ENCODE measurements around the gene CADM1.

CADM1 gene

DNA sequence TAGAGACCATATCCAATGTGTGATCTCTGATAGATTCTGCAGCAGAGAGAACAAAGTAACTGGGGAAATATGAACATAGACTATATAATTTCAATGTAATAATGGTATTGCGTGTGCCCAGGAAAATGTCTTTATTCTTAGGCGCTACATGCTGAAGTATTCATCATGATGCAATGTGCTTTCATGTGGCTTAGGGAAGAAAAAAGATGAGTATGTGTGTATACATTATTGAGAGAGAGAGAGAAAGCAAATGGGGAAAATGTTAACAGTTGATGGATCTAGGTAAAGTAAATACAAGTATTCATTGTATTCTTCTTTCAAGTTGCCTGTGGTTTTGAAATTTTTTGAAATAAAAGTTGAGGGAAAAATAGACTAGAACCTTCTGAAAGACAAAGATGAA, 10.3 kb downstream of the CADM1 start:
- TF ChIP-seq SUZ12 (IDR thresholded peaks at IDR 0.05; ENCODE audit: extremely low read depth, insufficient read depth, insufficient read length) = no peak
- no peak for TF ChIP-seq ZNF274 (IDR thresholded peaks at IDR 0.05; ENCODE audit: low read depth, low read length)
- TF ChIP-seq YY1 (IDR thresholded peaks at IDR 0.05; ENCODE audit: insufficient read depth, insufficient read length) = no peak
- Histone ChIP-seq H3K36me3 (ENCODE audit: insufficient read depth, insufficient read length, low read length) (peaks cover 4% of the 10 kb centered on the region), H3K4me3 (ENCODE audit: insufficient read length, low read depth) (no peak overlapping the region), H3K9me3 (ENCODE audit: insufficient read depth, low read length) (no peaks in the 10 kb centered on the region), H3K9ac (ENCODE audit: insufficient read length, low read depth) (no peak overlapping the region), H3K27me3 (ENCODE audit: insufficient read depth, insufficient read length) (no peaks in the 10 kb centered on the region), H3K4me1 (ENCODE audit: insufficient read depth, insufficient read length) (no peaks in the 10 kb centered on the region)
- DNase-seq (ENCODE audit: low read depth, low spot score) = no peak

DNA sequence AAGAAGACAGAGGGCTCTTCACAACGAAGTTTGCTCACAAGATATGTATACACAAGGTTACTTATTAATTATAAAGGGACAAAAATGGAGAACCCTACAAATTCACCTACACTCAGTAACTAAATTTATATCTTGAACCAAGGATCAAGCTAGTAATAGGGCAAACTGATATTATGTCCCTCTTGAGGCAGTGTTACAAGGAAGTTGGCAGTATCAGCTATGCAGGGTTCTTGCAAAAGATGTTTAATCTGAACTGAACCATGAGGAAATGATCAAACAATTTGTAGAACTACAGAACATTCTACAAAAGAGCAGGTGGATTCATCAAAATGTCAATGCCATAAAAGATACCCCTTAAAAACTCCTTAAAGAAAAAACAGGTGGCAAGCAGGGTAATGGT, 10.7 kb downstream of the CADM1 start:
- H3K4me1 ChIP-seq (ENCODE audit: insufficient read depth, insufficient read length) = no peaks in the 10 kb centered on the region
- no peaks in the 10 kb centered on the region for H3K9me3 ChIP-seq (ENCODE audit: insufficient read depth, low read length)
- H3K9ac ChIP-seq (ENCODE audit: insufficient read length, low read depth) = no peak overlapping the region
- H3K36me3 ChIP-seq (ENCODE audit: insufficient read depth, insufficient read length, low read length) = peaks cover 3% of the 10 kb centered on the region
- TF ChIP-seq SUZ12 (IDR thresholded peaks at IDR 0.05; ENCODE audit: extremely low read depth, insufficient read depth, insufficient read length) (no peak), YY1 (IDR thresholded peaks at IDR 0.05; ENCODE audit: insufficient read depth, insufficient read length) (no peak), ZNF274 (IDR thresholded peaks at IDR 0.05; ENCODE audit: low read depth, low read length) (no peak)
- no peak for DNase-seq (ENCODE audit: low read depth, low spot score)
- no peaks in the 10 kb centered on the region for H3K27me3 ChIP-seq (ENCODE audit: insufficient read depth, insufficient read length)
- H3K4me3 ChIP-seq (ENCODE audit: insufficient read length, low read depth) = no peak overlapping the region

DNA sequence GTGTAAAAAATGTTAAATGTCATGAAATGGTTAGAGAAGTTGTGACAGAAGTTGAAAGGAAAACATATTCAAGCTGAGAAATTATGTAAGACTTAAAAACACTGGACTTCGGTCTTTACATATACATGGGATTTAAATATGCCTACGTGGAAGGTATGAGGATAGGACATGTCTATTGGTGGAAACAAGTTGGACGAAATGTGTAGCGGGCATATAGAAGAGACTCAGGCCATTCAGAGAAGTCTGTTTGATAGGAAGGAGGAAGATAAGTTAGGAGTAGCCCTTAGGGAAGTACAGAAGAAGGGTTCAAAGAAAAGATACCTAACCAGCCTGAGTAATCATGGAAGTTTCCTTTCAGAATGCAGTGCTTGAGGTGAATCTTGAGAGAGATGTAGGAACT, 14.7 kb downstream of the CADM1 start:
- H3K9me3 ChIP-seq (ENCODE audit: insufficient read depth, low read length) = no peaks in the 10 kb centered on the region
- H3K36me3 ChIP-seq (ENCODE audit: insufficient read depth, insufficient read length, low read length) = no peaks in the 10 kb centered on the region
- no peaks in the 10 kb centered on the region for H3K27me3 ChIP-seq (ENCODE audit: insufficient read depth, insufficient read length)
- no peak overlapping the region for H3K4me3 ChIP-seq (ENCODE audit: insufficient read length, low read depth)
- TF ChIP-seq ZNF274 (IDR thresholded peaks at IDR 0.05; ENCODE audit: low read depth, low read length) (no peak), YY1 (IDR thresholded peaks at IDR 0.05; ENCODE audit: insufficient read depth, insufficient read length) (no peak), SUZ12 (IDR thresholded peaks at IDR 0.05; ENCODE audit: extremely low read depth, insufficient read depth, insufficient read length) (no peak)
- H3K9ac ChIP-seq (ENCODE audit: insufficient read length, low read depth) = no peak overlapping the region
- no peak for DNase-seq (ENCODE audit: low read depth, low spot score)
- H3K4me1 ChIP-seq (ENCODE audit: insufficient read depth, insufficient read length) = no peaks in the 10 kb centered on the region

DNA sequence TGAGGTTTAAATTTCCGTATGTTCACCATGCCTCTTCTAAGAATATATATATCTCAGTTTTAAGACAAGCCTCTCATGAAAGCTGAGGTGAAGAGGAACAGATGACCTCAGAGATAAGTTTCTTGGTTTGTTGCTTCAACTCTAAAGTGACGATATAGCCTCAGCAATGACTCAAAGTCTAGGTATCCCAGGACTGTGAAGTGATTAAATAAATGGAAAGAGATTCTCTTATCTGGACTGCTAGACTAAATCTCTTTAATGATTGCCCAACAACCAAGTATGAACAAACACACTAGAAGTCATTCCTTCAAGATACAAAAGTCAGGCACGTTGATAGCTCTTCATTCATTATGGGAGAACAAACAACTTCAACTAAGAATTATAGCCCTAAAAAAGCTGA, 15.3 kb downstream of the CADM1 start:
- TF ChIP-seq YY1 (IDR thresholded peaks at IDR 0.05; ENCODE audit: insufficient read depth, insufficient read length) (no peak), ZNF274 (IDR thresholded peaks at IDR 0.05; ENCODE audit: low read depth, low read length) (no peak), SUZ12 (IDR thresholded peaks at IDR 0.05; ENCODE audit: extremely low read depth, insufficient read depth, insufficient read length) (no peak)
- Histone ChIP-seq H3K36me3 (ENCODE audit: insufficient read depth, insufficient read length, low read length) (no peaks in the 10 kb centered on the region), H3K4me3 (ENCODE audit: insufficient read length, low read depth) (no peak overlapping the region), H3K27me3 (ENCODE audit: insufficient read depth, insufficient read length) (no peaks in the 10 kb centered on the region), H3K9ac (ENCODE audit: insufficient read length, low read depth) (no peak overlapping the region), H3K9me3 (ENCODE audit: insufficient read depth, low read length) (no peaks in the 10 kb centered on the region), H3K4me1 (ENCODE audit: insufficient read depth, insufficient read length) (no peaks in the 10 kb centered on the region)
- DNase-seq (ENCODE audit: low read depth, low spot score) = no peak

DNA sequence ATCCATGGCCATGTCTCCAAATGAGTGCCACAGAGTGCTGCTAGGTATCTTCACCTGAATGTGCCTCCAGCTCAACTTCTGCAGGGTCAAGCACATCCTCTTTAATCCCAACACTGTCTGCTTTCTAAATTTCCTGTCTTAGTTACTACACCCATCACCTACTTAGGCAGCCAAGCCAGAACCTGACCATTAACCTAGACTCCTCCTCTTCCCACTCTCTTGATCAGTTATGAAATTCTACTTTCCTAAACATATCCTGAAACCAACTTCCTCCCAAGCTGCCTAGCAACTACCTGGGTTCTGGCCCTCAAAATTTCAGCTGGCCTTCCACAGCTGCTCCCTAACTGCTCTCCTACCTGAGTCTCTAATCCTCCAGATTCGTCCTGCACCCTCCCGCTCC, 22.7 kb downstream of the CADM1 start:
- Histone ChIP-seq H3K9me3 (ENCODE audit: insufficient read depth, low read length) (no peaks in the 10 kb centered on the region), H3K27me3 (ENCODE audit: insufficient read depth, insufficient read length) (no peaks in the 10 kb centered on the region), H3K9ac (ENCODE audit: insufficient read length, low read depth) (no peak overlapping the region), H3K4me3 (ENCODE audit: insufficient read length, low read depth) (no peak overlapping the region), H3K4me1 (ENCODE audit: insufficient read depth, insufficient read length) (peaks cover 2% of the 10 kb centered on the region), H3K36me3 (ENCODE audit: insufficient read depth, insufficient read length, low read length) (no peaks in the 10 kb centered on the region)
- TF ChIP-seq ZNF274 (IDR thresholded peaks at IDR 0.05; ENCODE audit: low read depth, low read length) (no peak), SUZ12 (IDR thresholded peaks at IDR 0.05; ENCODE audit: extremely low read depth, insufficient read depth, insufficient read length) (no peak), YY1 (IDR thresholded peaks at IDR 0.05; ENCODE audit: insufficient read depth, insufficient read length) (no peak)
- DNase-seq (ENCODE audit: low read depth, low spot score) = no peak

DNA sequence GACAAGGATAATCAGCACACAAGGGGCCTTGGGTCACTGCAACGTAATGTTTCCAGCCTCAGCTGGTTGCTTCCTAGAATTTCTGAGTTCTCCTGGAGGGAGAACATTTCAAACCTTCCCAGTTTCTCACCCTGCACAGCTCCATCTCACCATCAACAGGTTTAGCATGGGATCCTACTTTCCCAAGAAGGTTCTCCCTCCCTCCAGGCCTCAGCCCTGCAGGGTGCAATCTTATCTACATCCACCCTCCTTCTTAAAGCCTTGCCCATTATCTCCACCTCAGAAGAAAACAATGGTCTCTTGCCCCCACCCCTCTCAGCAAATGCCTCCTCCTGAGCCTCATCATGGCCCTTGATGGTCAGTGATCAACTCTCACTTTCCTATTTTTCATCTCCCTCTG, 23.6 kb downstream of the CADM1 start:
- TF ChIP-seq YY1 (IDR thresholded peaks at IDR 0.05; ENCODE audit: insufficient read depth, insufficient read length) (no peak), SUZ12 (IDR thresholded peaks at IDR 0.05; ENCODE audit: extremely low read depth, insufficient read depth, insufficient read length) (no peak), ZNF274 (IDR thresholded peaks at IDR 0.05; ENCODE audit: low read depth, low read length) (no peak)
- Histone ChIP-seq H3K27me3 (ENCODE audit: insufficient read depth, insufficient read length) (no peaks in the 10 kb centered on the region), H3K9me3 (ENCODE audit: insufficient read depth, low read length) (no peaks in the 10 kb centered on the region), H3K4me3 (ENCODE audit: insufficient read length, low read depth) (no peak overlapping the region), H3K4me1 (ENCODE audit: insufficient read depth, insufficient read length) (peaks cover 5% of the 10 kb centered on the region), H3K36me3 (ENCODE audit: insufficient read depth, insufficient read length, low read length) (no peaks in the 10 kb centered on the region), H3K9ac (ENCODE audit: insufficient read length, low read depth) (no peak overlapping the region)
- no peak for DNase-seq (ENCODE audit: low read depth, low spot score)

DNA sequence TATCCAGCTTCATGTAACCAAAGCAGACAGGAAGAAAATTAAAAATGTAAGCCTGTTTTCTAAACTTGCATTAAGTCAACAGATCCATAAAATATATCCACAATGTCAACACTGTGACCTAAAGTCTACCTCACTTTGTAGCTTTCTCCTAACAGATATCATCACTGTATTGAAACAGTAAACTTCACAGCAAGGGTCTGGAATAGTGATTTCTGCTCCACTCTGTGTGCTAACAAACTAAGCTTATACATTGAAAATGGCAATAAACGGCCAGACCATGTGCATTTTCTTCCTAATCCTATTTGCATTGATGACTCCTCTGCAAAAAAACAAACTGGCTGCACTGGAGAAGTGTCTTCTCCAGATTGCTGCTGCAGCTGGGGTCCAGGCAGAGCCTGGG, 26.8 kb downstream of the CADM1 start:
- no peaks in the 10 kb centered on the region for H3K9me3 ChIP-seq (ENCODE audit: insufficient read depth, low read length)
- no peak for TF ChIP-seq YY1 (IDR thresholded peaks at IDR 0.05; ENCODE audit: insufficient read depth, insufficient read length)
- no peak for TF ChIP-seq SUZ12 (IDR thresholded peaks at IDR 0.05; ENCODE audit: extremely low read depth, insufficient read depth, insufficient read length)
- TF ChIP-seq ZNF274 (IDR thresholded peaks at IDR 0.05; ENCODE audit: low read depth, low read length) = no peak
- no peaks in the 10 kb centered on the region for H3K36me3 ChIP-seq (ENCODE audit: insufficient read depth, insufficient read length, low read length)
- H3K4me1 ChIP-seq (ENCODE audit: insufficient read depth, insufficient read length) = peaks cover 5% of the 10 kb centered on the region
- DNase-seq (ENCODE audit: low read depth, low spot score) = no peak
- no peak overlapping the region for H3K9ac ChIP-seq (ENCODE audit: insufficient read length, low read depth)
- no peaks in the 10 kb centered on the region for H3K27me3 ChIP-seq (ENCODE audit: insufficient read depth, insufficient read length)
- H3K4me3 ChIP-seq (ENCODE audit: insufficient read length, low read depth) = no peak overlapping the region

All from NT2/D1 (cell line).